ENCODE measurements around the gene NXN.
A peak's percentile ranks its signal among the peaks of the same experiment; 100 is the strongest.
"Not testable (repeated sequence)": the region's sequence is repeated elsewhere in the genome, so short reads cannot be mapped to it uniquely, and the experiment has no call there.

The NXN gene

DNA sequence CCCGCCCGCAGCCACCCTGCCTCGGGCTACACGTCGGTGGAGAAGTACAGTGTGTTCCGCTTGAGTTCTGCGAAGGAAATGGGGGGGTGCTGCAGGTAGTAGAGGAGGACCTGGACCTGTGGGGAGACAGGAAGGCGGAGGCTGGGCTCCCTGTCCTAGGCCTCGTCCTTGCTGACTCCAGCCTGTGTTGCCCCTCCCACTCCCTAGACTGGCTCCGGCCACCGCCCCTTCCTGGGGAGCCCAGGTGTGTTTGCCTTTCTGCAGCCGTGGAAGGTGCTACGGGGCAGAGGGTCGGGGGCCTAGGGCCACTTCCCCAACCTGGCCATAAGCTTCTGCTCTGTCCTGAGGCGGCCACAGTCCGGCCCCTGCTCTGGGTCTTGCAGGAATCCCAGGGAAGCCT is 26.5 kb upstream of the NXN start:
- DNase-seq (ENCODE audit: low read depth) = no peak

DNA sequence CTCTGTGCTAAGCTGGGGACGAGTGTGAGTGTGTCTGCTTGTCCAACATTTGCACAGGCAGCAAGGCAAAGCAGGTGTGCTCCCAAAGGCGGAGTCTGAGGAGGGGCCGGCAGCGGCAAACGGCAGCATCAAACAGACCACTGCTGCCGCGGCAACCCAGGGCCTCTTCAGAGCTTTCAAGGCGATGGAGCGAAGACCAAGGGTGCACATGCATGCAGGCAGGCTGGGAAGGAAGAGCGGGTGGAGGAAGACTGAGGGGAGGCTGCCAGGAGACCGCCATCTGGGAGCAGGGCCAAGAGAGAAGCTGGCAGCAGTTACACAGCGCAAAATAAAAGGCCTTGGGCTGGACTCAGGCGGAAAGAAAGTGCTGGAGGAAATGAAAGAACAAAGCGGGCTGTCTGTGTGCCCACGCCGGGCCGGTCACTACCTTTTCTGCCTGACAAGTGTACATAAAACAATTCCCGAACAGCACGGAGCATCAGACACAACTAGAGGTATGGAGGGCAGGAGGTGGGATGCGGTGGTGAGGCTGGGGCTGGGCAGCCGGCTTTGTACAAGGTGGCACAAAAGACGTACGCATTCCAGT is 25.9 kb upstream of the NXN start:
- no peak for DNase-seq (ENCODE audit: low read depth)

GRCh38 chr17:1004769-1005295 is 25.3 kb upstream of the NXN start:
- no peak for DNase-seq (ENCODE audit: low read depth)

GRCh38 chr17:1003972-1004768 is 24.6 kb upstream of the NXN start:
- no peak for DNase-seq (ENCODE audit: low read depth)

- no peak for DNase-seq (ENCODE audit: low read depth)
Observed at GRCh38 chr17:1003633-1003971, 24.0 kb upstream of the NXN start.

GRCh38 chr17:1002771-1003555 is 23.4 kb upstream of the NXN start:
- DNase-seq (ENCODE audit: low read depth) = no peak

GRCh38 chr17:1002412-1002753 is 22.8 kb upstream of the NXN start:
- no peak for DNase-seq (ENCODE audit: low read depth)

GRCh38 chr17:1001640-1002411 is 22.2 kb upstream of the NXN start:
- DNase-seq (ENCODE audit: low read depth) = no peak

GRCh38 chr17:1000597-1001461 is 21.3 kb upstream of the NXN start:
- DNase-seq (ENCODE audit: low read depth) = no peak

DNA sequence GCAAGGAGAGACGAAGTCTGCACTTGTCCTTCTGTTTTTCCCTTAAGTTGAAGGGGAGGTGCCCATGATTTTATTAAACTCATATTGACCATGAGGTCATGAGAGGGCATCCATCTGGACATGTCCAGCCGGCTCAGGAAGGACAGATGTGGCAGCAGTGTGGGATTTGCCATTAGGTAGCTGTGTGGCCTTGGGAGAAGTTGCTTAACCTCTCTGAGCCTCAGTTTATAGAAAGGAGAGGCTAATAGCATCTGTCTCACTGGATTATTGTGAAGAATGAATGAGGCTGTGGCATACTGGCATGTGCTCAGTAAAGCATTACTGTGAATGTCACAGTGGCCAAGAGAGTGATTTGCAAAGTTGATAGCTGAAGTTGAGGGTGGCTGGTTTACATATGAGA is 18.5 kb upstream of the NXN start:
- DNase-seq (ENCODE audit: low read depth) = no peak

DNA sequence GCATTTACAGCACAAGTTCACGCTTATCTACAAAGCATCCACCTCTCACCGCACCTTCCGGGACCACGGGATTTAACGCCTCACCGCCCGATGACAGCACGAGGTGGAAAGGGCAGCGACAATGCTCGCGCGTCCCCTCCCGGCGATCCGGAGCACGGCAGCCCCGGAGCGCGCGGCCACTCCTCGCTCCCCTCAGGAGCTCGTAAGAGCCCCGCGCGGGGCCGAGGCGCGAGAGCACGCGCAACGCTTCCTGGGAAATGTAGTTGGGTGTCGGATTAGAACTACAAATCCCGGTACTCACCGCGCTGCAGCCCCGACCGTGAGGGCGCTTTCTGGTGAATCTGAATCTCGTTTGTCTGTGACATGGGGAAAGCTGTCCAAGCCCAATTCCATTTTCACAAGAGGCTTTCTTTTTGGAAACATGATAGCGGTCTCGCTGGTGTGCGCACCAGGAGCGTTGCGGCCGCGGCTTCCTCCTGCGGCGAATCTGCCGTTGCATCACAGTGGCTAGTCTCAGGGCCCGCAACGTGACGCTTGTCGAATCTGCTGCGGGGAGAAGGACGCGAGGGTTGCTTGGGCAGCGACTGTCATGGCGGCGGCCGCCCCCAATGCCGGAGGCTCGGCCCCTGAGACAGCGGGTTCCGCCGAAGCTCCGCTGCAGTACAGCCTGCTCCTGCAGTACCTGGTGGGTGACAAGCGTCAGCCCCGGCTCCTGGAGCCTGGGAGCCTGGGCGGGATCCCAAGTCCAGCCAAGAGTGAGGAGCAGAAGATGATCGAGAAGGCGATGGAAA is 17.2 kb upstream of the NXN start, which contains the start of gene TIMM22:
Gene TIMM22, plus strand, starts transcription at position 576 of the 791 bp plus-strand sequence. Its CDS starts 14 bp downstream, at position 590.
- DNase-seq (ENCODE audit: low read depth) = peak; percentile 81

DNA sequence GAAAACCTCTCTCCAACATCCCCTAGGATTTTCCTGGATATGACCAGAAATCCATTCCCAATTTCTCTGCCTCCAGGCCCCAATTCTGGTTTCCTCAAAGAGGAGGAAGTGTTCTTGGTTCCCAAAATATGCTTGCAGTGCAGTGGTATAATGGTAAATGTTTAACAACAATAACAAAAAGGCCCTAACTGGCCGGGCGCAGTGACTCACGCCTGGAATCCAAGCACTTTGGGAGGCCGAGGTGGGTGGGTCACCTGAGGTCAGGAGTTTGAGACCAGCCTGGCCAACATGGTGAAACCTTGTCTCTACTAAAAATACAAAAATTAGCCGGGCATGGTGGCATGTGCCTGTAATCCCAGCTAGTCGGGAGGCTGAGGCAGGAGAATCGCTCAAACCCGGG is 15.7 kb upstream of the NXN start:
- not testable (repeated sequence) for DNase-seq (ENCODE audit: low read depth)

DNA sequence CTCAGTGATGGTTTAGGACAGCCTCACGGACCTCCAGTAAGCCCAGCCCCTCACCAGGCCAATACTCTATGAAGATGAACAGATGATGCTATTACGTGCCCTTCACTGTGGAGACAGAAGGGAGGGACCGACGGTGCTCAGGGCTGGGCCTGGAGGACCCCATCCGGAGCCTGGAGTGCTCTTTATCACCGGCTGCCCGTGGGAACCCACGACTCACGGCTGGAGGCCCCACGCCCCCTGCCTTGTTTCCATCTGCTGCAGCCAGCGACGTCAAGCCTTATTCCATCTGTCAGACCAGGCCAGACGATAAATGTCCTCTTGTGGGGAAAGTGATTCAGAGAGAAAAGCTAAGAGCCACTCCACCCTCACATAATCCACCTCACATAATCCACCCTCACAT is 13.4 kb upstream of the NXN start:
- no peak for DNase-seq (ENCODE audit: low read depth)

GRCh38 chr17:988561-988960 is 9.0 kb upstream of the NXN start:
- DNase-seq (ENCODE audit: low read depth) = no peak

- no peak for DNase-seq (ENCODE audit: low read depth)
Observed at GRCh38 chr17:987931-988330, 8.4 kb upstream of the NXN start.

GRCh38 chr17:986322-986929 is 6.8 kb upstream of the NXN start:
- no peak for DNase-seq (ENCODE audit: low read depth)

GRCh38 chr17:983921-984320 is 4.3 kb upstream of the NXN start:
- DNase-seq (ENCODE audit: low read depth) = no peak

GRCh38 chr17:981292-981658 is 1.7 kb upstream of the NXN start:
- no peak for DNase-seq (ENCODE audit: low read depth)

DNA sequence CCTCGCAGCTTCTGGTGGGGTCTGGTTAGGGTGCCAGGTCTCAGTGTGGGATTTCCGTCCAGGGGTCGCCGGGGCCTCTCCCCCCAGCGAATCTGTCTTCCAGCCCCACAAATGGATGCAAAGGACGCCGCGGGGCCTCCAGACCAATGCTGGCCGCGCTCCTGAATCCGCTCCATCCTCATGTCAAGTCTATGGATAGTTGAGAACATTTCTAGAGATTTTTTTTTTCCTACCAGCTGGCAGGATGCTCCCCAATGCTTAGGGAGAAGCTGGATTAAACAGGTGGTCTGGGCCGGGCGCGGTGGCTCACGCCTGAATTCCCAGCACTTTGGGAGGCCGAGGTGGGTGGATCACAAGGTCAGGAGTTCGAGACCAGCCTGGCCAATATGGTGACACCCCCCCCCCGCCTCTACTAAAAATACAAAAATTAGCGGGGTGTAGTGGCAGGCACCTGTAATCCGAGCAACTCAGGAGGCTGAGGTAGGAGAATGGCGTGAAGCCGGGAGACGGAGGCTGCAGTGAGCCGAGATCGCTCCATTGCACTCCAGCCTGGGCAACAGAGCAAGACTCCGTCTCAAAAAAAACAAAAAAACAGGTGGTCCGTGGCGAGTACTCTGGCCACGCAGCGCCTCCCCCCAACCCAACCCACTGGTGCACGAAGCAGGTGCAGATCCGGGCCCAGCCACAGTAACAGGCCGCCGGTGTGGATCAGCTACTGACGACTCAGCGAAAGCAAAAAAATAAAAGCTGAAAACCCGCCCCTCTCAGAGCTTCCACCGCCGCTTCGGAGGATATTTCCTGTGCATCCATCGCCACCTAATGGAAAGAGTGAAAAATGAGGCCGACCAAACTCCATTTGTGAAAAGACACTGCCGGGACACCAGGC is 1.1 kb upstream of the NXN start:
- peak; percentile 59 for DNase-seq (ENCODE audit: low read depth)
